ENCODE results near the gene TMEM60. TPM values are rescaled to one million over a fixed set of nuclear protein-coding genes. Genes with fewer than 3 reads are reported as not detected.

TMEM60 gene
- total and polyA plus RNA-seq, 2 experiments from 2014 or later, result 12.6 to 44.4 TPM

- no peak for TF ChIP-seq CTCF (IDR thresholded peaks at IDR 0.05; ENCODE audit: low read depth, low read length)
- no peaks in the 10 kb centered on the region for H3K4me1 ChIP-seq (ENCODE audit: low read depth)
- H3K36me3 ChIP-seq, result peaks cover 3% of the 10 kb centered on the region
Measured at GRCh38 chr7:77747718-77748117, 50.5 kb downstream of the TMEM60 start.

GRCh38 chr7:77747178-77747577 lies 51.1 kb downstream of the TMEM60 start:
- no peak for TF ChIP-seq CTCF (IDR thresholded peaks at IDR 0.05; ENCODE audit: low read depth, low read length)
- Histone ChIP-seq H3K27ac (no peak overlapping the region), H3K4me1 (ENCODE audit: low read depth) (no peaks in the 10 kb centered on the region), H3K4me3 (no peak overlapping the region), H3K27me3 (no peaks in the 10 kb centered on the region), H3K9me3 (ENCODE audit: low read depth) (no peaks in the 10 kb centered on the region), H3K36me3 (peaks cover 3% of the 10 kb centered on the region)
- no peak for DNase-seq (ENCODE audit: low read depth in 1 of 2, low spot score in 1 of 2)

More at GRCh38 chr7:77747718-77748117, 50.5 kb downstream of the TMEM60 start:
- Histone ChIP-seq H3K4me3 (no peak overlapping the region), H3K27me3 (no peaks in the 10 kb centered on the region), H3K9me3 (ENCODE audit: low read depth) (no peaks in the 10 kb centered on the region), H3K27ac (no peak overlapping the region)
- no peak for DNase-seq (ENCODE audit: low read depth in 1 of 2, low spot score in 1 of 2)

- Histone ChIP-seq H3K9me3 (ENCODE audit: low read depth) (no peaks in the 10 kb centered on the region), H3K4me1 (ENCODE audit: low read depth) (no peaks in the 10 kb centered on the region), H3K27ac (no peak overlapping the region), H3K27me3 (no peaks in the 10 kb centered on the region), H3K36me3 (peaks cover 3% of the 10 kb centered on the region), H3K4me3 (no peak overlapping the region)
- no peak for TF ChIP-seq CTCF (IDR thresholded peaks at IDR 0.05; ENCODE audit: low read depth, low read length)
- DNase-seq (ENCODE audit: low read depth in 1 of 2, low spot score in 1 of 2), result no peak
Measured at GRCh38 chr7:77746824-77747165, 51.4 kb downstream of the TMEM60 start.

GRCh38 chr7:77746164-77746823 lies 51.9 kb downstream of the TMEM60 start:
- no peaks in the 10 kb centered on the region for H3K4me1 ChIP-seq (ENCODE audit: low read depth)

GRCh38 chr7:77745746-77746145 lies 52.5 kb downstream of the TMEM60 start:
- H3K4me1 ChIP-seq (ENCODE audit: low read depth), result no peaks in the 10 kb centered on the region
- no peak for DNase-seq (ENCODE audit: low read depth in 1 of 2, low spot score in 1 of 2)
- TF ChIP-seq CTCF (IDR thresholded peaks at IDR 0.05; ENCODE audit: low read depth, low read length), result no peak
- H3K4me3 ChIP-seq, result no peak overlapping the region
- H3K9me3 ChIP-seq (ENCODE audit: low read depth), result no peaks in the 10 kb centered on the region
- no peaks in the 10 kb centered on the region for H3K27me3 ChIP-seq
- peaks cover 3% of the 10 kb centered on the region for H3K36me3 ChIP-seq
- H3K27ac ChIP-seq, result no peak overlapping the region

More at GRCh38 chr7:77746164-77746823, 51.9 kb downstream of the TMEM60 start:
- H3K27me3 ChIP-seq, result no peaks in the 10 kb centered on the region
- H3K27ac ChIP-seq, result no peak overlapping the region
- H3K9me3 ChIP-seq (ENCODE audit: low read depth), result no peaks in the 10 kb centered on the region
- peaks cover 3% of the 10 kb centered on the region for H3K36me3 ChIP-seq
- no peak for TF ChIP-seq CTCF (IDR thresholded peaks at IDR 0.05; ENCODE audit: low read depth, low read length)
- no peak for DNase-seq (ENCODE audit: low read depth in 1 of 2, low spot score in 1 of 2)
- H3K4me3 ChIP-seq, result no peak overlapping the region

Other genes starting within 250 kb of the TMEM60 start
- 13.6 and 24.6 TPM in 2 replicates for gene RSBN1L, start 102.0 kb downstream of the TMEM60 start, total RNA-seq
- 6.6 and 8.5 TPM in 2 replicates for gene RSBN1L, start 102.0 kb downstream of the TMEM60 start, polyA plus RNA-seq
- gene PHTF2, start 339 bp upstream of the TMEM60 start, total RNA-seq, result 27.7 and 36.6 TPM in 2 replicates
- 28.4 and 49.9 TPM in 2 replicates for gene PHTF2, start 339 bp upstream of the TMEM60 start, polyA plus RNA-seq